HS-27A (cell line): ENCODE results near the gene NUP133.
"Not testable (repeated sequence)": the region's sequence is repeated elsewhere in the genome, so short reads cannot be mapped to it uniquely, and the experiment has no call there.

Experiments used
- DNase-seq: peaks from one replicate; pipeline ENCODE4 v3.0.0-alpha.2; 2012; ENCODE audit warnings: low read depth, missing footprints

The NUP133 gene

DNA sequence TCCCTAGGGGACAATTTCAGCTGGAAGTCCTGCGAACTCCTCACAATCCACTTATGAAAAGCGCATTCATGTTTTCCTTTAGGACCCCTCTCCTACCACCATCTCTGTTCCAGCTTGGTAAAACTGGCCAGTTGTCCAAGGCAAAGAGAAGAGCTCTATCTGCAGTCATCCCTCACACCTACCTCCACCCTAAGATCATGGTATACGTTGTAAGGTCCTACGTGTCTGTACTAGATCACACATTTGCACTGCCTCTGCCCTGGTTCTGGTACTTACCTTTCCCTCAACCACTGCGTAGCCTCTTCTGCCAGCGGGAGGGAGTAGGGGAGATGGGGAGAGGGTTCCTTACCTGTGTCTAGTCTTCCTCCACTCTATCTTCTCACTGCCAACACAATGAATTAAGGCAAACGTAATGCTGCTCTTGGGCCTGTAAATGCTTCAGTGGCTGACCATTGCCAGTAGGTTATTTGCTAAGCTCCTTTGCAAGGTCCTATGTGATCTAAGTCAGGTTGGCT, 739 bp upstream of the NUP133 start:
- no peak for DNase-seq

DNA sequence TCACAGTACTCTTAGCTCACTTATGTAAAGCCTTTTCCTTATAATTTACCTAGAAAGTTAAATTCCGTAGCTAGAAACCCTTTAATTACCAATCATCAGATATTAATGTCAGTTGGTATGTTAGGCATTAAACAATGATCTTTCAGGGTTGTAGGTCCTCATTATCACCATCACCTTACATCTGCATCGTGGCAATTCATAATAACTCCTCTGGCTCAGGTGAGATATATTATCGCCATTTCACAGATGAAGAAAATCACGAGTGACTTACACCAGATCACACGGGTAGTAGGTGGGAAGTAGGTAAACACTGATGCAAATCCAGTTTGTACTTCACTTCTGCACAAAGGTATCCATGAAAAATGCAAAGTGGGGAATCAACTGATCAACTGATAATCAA, 639 bp downstream of the NUP133 start:
- no peak for DNase-seq

DNA sequence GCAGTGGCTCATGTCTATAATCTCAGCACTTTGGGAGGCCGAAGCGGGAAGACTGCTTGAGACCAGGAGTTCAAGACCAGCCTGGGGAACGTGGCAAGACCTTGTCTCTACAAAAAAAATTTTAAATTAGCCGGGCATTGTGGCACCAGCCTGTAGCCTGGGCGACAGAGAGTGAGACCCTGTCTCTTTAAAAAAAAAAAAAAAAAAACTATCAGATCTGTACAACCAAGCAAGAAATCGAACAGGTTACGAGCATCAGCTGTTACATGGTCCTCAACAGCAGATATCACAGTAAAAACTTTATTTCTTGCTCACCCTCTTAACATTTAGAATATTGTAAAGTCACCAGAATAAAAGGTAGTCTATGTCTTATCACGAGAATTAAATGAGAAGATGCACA, 1.5 kb downstream of the NUP133 start:
- no peak for DNase-seq

DNA sequence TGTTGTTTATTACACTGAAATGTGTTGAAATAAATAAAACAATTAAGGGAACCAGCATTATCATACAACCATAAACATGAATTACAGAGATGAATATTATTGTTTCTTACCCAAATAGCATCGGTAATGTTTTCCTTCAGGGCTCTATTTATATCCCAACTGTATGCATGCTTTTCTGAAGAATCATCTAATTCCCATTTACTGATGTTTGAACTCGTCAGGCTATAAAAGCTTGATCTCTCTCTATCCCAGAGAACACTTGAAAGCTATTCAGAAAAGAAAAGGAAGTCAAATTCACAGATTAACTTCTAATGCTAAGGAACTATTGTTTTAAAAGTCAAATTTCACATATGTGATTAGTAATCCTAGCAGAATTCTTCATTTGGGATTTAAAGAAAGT, 12.4 kb downstream of the NUP133 start:
- no peak for DNase-seq

DNA sequence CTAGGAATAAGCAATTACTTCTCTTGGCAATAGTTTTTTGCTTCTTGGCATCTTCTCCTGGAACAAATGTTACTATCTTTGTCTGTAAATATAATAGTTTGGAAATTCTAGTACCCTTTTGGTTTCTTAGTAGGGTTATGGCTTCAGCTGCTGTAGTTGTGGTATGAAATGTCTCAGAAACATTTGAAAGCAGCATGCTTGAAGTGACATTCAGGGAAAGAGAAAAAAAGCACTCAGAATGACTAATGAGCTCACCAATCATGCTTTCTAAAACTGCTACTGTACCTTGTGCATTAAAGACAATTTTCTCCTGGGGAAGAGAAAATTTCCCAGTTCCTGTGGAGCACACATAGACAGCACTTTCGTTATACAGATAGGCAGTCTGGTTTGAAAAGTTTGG, 21.0 kb downstream of the NUP133 start:
- no peak for DNase-seq

DNA sequence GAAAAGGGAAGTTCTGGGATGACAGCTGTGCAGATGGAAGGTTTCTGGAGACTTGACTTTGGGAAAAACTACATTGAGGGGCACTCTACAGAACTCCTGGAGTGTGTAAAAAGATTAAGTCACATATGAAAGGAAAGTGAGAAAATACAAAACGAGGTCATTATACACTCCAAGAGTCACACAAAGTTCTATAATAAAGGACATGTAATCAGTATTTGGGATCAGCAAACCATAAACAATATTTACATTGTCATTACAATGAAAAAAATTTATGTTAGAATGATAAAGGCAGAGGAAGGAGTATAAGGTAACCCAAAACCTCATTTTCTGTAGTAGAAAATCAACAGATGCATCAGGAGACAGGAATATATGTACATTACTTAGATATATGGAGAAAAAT, 22.8 kb downstream of the NUP133 start:
- no peak for DNase-seq

DNA sequence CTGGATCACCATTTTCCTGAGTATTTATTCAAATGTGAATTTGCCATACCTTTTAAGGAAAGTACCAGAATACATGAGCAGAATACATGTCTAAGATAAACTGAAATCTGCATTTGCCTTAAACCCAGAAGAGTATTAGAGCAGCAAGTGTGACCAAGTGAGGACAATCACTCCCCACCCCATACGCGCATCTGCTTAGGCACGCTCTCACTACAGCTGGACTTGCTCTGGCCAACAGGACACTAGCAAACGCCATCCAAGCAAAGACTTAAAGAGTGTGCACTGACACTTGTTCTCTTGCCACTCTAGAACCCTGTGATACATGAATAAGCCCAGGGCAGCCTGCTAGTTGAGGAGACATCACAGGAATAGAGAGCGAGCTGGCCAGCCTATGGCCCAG, 25.6 kb downstream of the NUP133 start:
- DNase-seq, result no peak

DNA sequence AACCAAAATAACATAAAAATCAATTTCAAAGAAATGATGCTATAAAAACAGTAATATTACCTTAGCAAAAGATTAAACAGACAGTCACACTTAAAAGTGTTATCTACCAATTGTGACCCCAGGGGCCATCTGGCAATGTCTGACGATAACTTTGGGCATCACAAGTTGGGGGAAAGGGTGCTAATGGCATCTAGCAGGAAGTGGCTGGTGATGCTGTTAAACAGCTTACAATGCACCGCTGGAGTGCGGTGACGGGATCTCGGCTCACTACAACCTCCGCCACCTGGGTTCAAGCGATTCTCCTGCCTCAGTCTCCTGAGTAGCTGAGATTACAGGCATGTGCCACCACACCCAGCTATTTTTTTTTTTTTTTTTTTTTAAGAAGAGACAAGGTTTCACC, 27.6 kb downstream of the NUP133 start:
- DNase-seq, result no peak

DNA sequence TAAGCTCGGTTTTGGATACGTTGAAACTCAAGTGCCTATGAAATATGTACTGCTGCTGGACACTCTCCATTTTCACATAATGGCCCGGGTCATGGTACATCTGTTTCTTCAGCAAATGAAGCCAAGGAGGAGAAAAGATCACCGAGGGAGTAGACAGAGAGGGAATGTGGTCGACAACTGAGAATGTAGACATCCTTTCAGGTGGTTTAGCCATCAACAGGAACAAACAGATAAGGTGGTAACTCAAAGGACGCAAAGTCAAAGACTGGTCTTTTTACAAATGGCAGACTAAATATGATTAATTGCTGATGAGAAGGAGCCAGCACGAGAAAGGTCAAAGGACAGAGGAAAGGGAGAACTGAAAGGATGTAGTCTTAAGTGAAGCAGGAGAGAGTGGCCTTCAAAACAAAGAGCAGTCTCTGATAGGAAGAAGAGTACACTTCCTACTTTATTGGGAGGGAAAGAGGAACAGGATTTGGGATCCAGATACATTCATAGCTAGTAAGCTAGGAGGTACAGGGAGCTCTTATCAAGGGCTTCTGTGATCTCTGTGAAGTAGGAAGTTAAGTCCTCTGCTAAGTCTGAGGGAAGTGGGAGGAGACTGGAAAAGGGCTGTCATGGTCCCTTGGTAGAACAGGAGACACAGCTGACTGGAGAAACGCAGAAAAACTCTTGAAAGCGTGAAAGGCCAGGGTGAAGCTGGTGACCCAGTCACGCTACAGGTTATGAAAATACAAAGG, 28.3 kb downstream of the NUP133 start:
- no peak for DNase-seq

DNA sequence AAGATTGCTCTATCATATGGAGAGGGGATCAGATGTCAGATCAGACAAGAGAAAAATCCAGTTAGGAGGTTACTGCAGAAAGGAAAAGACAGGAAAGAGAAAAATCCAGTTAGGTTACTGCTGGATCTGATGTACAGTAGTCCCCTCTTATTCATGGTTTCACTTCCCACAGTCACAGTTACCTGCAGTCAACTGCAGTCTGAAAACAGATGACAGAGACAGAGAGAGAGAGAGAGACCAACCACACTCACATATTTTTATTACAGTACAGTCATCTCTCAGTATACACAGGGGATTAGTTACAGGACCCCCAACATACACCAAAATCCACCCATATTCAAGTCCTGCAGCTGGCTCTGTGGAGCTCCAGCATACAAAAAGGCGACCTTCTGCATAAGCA, 29.3 kb downstream of the NUP133 start:
- no peak for DNase-seq

DNA sequence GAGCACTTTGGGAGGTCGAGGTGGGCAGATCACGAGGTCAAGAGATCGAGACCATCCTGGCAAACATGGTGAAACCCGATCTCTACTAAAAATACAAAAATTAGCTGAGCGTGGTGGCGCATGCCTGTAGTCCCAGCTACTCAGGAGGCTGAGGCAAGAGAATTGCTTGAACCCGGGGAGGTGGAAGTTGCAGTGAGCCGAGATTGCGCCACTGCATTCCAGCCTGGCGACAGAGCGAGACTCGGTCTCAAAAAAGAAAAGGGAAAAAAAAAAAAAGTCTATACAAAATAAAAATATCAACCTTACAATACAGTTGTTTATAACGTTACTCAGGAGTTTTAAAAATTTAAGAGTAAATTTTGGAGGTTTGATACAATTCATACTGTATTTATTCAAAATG, 32.3 kb downstream of the NUP133 start:
- DNase-seq, result not testable (repeated sequence)

DNA sequence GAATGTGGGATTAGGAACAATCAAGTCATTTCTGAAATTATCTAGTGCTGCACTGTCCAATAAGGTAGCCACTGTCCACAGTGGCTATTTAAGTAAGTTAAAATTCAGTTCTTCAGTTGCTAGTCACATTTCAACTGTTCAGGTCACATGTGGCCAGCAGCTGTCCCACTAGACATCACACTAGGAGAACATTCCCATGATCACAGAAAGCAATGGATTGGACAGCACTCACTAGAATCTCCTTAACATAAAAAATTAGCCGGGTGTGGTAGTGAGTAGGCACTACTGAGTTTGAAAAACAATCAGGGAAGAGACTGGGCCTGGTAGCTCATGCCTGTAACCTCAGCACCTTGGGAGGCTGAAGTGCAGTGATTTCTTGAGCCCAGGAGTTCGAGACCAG, 33.6 kb downstream of the NUP133 start:
- no peak for DNase-seq

DNA sequence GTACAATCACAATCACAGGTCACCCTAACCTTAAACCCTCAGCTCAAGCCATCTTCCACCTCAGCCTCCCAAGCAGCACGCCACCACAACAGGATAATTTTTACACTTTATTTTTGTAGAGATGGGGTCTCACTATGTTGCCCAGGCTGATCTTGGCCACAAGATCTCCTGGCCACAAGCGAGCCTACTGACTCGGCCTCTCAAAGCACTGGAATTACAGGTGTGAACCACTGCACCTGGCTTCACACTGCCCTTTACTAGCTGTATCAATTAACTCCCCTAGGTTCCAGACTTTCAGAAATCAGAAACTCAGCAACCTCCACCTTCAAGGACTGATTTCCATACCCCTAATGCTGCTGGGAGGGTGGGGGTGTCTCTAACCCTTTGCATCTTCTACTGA, 37.0 kb downstream of the NUP133 start:
- no peak for DNase-seq

DNA sequence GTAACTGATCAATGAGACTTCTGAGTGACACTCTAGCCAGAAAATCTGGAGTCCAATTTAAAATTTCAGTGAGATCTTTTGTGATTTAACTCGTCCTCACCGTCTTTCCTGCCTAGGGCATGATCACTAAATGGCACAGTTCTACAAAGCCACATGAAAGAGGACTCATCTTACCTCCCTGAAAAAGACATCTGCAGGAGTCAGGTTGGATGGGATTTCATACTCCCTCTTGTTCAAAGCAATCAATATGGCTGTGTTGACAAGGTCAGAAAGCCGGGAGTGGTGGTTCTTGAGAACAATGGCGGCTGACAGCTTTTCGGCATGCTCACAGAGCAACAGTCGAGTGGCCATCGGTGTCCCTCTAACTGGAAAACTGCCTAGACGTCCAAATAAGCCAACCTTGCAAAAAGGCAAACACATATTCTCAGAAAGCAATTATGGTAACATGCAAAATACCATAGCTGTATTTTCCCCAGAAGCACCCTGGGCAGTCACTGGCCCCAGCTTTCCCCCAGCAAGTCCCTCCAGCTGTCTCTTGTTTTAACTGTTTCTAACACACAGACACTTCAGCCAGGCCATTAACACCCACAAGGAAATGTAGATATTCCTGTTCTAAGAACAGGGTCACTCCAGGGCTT, 37.6 kb downstream of the NUP133 start:
- no peak for DNase-seq

DNA sequence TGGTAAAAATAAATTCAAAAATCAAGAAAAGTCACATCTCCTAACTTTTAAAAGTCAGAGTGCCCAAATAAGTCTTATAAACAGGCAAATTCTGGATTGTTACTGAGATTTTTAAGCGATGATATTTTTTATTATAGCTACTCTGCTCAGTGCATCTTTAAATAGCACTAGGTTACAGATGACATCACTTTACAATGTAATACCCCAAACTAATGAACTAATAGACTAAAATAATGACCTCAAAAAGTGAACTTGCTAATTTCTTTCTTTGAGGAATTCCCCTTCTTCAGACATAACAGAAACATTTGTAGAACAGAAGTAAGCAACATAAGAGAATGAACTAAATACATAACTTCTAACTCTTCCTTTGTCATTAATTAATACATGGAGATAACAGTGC, 41.3 kb downstream of the NUP133 start:
- DNase-seq, result no peak

DNA sequence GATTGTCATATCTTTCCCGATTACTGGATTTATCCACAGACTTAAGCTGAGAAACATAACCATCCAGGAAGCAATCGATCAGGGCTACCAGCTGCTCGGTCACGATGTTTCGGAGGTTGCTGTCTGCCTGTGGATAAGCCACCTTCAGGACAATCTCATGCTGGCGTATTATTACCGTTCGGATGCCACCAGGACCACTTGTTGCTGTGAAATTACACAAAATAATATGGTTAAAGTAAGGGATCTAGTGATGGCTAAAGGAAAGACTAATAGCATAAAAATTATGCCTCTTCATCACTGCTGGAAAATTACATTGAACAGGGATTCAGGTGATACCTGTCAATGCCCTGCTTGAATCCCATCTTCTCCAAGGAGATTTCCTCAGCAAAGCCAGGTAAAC, 43.5 kb downstream of the NUP133 start:
- no peak for DNase-seq

DNA sequence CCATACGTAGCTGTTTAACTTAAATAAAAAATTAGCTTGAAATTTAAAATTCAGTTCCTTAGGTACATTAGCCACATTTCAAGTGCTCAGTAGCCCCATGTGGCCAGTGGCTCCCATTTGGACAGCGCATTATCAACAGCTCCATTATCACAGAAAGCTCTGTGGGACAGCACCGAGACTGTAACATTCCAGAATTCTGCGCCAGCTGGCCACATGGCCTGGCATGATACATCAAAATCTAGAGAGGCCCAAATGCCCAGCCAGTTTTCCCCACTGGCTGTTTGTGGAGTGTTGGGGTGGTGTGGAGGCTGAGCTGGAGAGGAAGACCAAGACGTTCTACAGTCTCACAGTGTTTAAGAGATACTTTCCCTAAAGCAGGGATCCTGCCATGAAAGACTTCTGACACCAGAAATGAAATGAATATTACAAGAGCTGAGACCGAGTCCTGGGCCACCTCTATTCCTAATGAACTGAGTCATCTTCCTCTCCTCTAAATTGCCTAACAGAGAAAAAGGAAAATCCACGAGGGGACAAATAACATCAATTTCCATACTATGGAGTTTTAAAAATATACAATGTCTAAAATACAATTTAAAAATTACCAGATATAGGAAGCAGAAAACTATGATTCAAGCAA, 47.0 kb downstream of the NUP133 start:
- no peak for DNase-seq

DNA sequence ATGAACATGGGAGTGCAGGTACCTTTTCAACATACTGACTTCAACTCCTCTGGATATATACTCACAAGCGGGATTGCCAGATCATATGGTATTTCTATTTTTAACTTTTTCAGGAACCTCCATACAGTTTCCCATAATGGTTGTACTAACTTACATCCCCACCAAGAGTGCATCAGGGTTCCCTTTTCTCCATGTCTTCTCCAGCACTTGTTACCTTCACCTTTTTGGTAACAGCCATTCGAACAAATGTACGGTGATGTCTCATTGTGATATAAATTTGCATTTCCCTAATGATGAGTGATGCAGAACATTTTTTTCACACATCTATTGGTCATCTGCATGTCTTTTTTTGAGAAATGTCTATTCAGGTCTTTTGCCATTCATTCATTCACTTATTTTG, 48.3 kb downstream of the NUP133 start:
- no peak for DNase-seq

DNA sequence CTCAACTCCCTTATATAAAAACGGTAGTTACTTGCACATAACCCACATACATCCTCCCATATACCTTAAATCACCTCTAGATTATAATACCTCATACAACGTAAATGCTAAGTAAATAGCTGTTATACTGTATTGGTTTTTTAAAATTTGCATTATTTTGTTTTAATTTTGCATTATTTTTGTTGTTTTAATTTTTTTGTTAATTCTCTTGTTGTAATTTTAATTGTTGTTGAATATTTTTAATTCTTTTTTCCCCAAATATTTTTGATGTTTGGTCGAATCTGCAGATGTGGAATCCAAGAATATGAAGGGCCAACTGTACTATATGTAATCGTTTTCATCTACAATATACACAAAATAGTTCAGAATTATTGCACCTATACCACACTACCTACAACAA, 50.7 kb downstream of the NUP133 start:
- no peak for DNase-seq

DNA sequence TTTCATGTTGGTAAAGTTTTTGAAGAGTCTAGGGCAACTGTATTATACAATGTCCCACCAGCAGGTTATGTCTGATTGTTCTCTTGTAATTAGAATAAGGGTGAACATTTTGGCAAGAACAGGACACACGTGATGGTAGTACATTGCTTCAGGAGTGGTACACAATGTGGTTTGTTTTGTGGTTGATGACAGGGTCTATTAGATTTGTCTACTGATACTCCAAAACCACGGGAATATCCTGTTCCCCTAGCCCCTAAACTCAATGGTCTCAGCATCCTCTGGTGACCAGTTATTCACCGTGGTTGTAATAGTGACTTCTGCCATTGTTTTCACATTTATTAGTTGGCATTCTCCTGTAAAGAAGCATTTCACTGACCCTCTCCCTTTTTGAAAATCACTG, 52.1 kb downstream of the NUP133 start:
- DNase-seq, result no peak

DNA sequence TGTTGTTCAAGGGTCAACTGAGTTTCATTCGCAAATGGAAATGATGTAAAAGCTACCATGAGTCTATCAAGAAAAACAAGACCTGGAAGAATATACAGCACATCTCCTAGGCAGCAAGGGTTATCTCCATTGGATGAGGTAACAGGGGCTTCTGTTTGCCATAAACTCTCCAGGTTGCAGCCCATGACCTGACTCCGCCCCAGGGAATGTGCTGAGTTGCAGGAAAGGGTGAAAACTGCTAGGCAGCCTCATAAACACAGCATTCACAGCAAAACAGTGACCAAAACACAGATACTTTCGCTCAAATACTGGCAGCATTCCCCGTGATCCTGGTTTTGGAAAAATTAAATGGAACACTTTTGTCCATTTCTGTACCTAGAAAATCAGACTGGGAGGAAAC, 54.1 kb downstream of the NUP133 start:
- no peak for DNase-seq

DNA sequence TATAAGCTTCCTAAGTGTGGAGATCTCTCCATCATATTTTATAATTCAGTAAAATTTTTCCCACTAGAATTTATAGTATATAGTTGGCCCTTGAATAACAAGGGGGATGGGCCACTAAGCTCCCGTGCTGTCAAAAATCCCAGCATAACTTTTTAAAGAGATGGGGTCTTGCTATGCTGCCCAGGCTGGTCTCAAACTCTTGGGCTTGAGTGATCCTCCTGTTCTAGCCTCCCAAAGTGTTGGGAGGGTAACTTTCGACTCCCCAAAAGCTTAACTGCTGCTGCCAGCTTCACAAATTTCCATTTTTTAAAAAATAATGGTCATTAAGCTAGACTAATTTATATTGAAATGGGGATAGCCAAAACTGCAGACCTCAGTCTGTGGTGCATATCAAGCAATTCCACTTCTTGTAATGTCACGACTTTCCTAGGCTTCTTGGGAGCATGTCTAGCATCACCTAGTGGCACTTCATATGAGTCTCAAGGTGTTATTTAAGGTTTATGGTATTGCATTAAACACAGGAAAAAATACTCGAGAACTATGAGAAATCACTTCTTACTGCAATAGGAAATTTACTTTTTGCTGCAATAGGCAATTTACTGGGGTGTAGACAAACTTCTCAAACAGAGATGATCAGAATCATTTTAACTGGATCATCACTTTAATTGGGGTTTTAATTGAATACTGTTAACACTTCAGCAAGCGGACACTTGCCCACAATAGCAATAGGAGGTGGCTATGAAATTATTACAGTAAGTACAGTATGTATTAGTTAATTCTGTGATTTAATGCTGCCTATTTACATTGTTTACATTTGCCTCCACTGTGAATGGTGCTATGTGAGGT, 55.0 kb downstream of the NUP133 start:
- no peak for DNase-seq

DNA sequence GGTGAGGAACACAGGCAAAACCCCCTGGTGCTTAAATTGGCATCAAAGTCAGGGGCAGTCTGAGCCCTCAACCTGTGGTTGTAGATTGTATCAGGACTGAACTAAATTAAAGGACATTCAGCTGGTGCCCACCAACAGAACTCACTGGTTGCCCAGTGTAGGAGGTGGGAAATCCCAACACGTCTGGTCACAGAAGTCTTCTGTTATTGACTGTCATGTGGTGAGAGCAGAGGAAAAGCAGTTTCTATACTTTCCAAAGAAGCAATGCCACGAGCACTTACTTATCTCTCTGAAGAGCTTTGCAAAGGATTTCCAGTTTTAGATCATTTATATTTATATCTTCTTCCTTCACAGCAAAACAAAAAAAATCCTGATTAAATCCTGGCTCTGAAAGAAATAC, 59.3 kb downstream of the NUP133 start:
- DNase-seq, result no peak
